Duodenal mucosa (tissue), 2 donors: ENCODE results near the gene HSD17B1.
"Not testable (repeated sequence)": the region's sequence is repeated elsewhere in the genome, so short reads cannot be mapped to it uniquely, and the experiment has no call there.

Experiments used
- H3K27ac ChIP-seq: one replicate; pipeline ENCODE4 v1.7.0; 2013; ENCODE audit warnings: low read depth, low read length
- H3K27me3 ChIP-seq, 2 donors: one replicate each; pipeline ENCODE4 v1.7.0; 2013; ENCODE audit warnings: low read length in 2 of 2, control low read depth in 1 of 2; ENCODE audit not compliant: insufficient read depth in 2 of 2, control insufficient read depth in 1 of 2
- H3K36me3 ChIP-seq, 2 donors: one replicate each; pipeline ENCODE4 v1.7.0; 2013; ENCODE audit warnings: low read length in 2 of 2, control low read depth in 1 of 2; ENCODE audit not compliant: insufficient read depth in 2 of 2, control insufficient read depth in 1 of 2
- H3K4me1 ChIP-seq, 2 donors: one replicate each; pipeline ENCODE4 v1.7.0; 2013; ENCODE audit warnings: low read length in 2 of 2, control low read depth in 1 of 2; ENCODE audit not compliant: insufficient read depth in 2 of 2, control insufficient read depth in 1 of 2
- H3K4me3 ChIP-seq, 2 donors: one replicate each; pipeline ENCODE4 v1.7.0; 2013; ENCODE audit warnings: low read length in 2 of 2, low read depth in 1 of 2
- H3K9ac ChIP-seq, 2 donors: one replicate each; pipeline ENCODE4 v1.7.0; 2013; ENCODE audit warnings: low read length in 2 of 2, low read depth in 1 of 2
- H3K9me3 ChIP-seq, 2 donors: one replicate each; pipeline ENCODE4 v1.7.0; 2013; ENCODE audit warnings: low read length in 2 of 2, control low read depth in 1 of 2; ENCODE audit not compliant: control insufficient read depth in 1 of 2

The HSD17B1 gene, protein sequence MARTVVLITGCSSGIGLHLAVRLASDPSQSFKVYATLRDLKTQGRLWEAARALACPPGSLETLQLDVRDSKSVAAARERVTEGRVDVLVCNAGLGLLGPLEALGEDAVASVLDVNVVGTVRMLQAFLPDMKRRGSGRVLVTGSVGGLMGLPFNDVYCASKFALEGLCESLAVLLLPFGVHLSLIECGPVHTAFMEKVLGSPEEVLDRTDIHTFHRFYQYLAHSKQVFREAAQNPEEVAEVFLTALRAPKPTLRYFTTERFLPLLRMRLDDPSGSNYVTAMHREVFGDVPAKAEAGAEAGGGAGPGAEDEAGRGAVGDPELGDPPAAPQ

DNA sequence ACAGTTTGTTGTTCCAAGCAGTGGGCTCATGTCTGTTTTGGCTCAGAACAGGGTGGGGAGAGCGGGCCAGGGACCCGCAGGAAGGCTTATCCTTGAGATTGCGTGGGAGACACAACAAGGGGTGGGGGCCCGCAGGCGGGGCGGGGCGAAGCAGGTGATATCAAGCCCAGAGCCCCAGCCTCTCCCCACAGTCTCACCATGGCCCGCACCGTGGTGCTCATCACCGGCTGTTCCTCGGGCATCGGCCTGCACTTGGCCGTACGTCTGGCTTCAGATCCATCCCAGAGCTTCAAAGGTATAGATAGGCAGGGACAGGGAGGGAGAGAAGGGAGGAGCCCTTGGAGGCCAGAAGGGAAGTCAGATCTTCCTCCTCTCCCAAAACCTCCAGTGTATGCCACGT is at the start of gene HSD17B1:
Gene HSD17B1, plus strand, starts transcription at position 188 of the 400 bp plus-strand sequence. Its CDS starts 11 bp downstream, at position 199.
- peaks cover 14 to 26% of the 10 kb centered on the region in 2 donors for H3K4me1 ChIP-seq
- H3K4me3 ChIP-seq, result peak within 1 kb of the TSS; percentile 84 to 95
- H3K27me3 ChIP-seq, H3K27ac ChIP-seq, H3K36me3 ChIP-seq, H3K9me3 ChIP-seq: not testable (repeated sequence)
- H3K9ac ChIP-seq, result peak within 1 kb of the TSS in 1 of 2 donors; percentile 90

DNA sequence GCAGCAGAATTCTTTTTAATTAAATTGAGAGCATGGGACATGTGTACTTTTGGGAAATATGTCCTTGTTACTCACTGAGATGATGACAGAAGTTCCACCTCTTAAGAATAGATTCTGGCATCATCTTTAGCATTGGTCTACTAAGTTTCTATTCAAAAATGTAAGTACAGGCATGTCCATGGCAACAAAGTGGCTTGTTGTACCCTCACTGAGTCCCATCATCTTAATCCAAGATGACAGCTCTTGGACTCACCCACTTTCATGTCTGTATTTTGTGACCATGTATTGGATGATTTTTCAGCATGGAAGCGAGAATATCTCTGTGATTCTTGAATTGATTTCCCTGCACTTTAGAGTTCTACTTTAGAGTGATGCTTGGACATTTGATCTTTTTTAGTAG is 49.8 kb upstream of the HSD17B1 start:
- Histone ChIP-seq H3K27me3 (no peaks in the 10 kb centered on the region), H3K27ac (no peak overlapping the region), H3K4me3 (no peak overlapping the region), H3K36me3 (peaks cover 42 to 71% of the 10 kb centered on the region in 2 donors), H3K9me3 (no peaks in the 10 kb centered on the region), H3K9ac (no peak overlapping the region), H3K4me1 (no peaks in the 10 kb centered on the region)

DNA sequence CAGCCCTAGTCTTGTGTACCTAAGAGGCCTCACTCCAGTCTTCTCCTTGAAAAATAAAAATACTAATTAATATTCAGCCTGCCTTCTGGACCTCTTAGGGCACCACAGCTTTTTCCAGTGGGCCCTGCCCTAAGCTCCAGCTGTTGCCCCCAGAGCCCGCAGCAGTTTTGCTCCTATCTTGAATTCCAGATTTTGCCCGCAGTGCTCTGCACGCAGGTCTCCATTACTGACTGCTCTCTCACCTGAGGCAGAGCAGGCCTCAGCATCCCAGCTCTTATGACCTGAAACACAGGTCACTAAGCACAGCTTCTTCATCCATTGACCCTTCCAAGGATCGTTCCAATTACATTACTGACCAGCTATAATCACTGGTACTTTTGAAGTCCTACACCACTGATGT is 45.1 kb upstream of the HSD17B1 start:
- Histone ChIP-seq H3K27me3 (no peaks in the 10 kb centered on the region), H3K4me3 (no peak overlapping the region), H3K9me3 (no peaks in the 10 kb centered on the region), H3K9ac (no peak overlapping the region), H3K4me1 (peaks cover 0 to 5% of the 10 kb centered on the region in 2 donors), H3K36me3 (peaks cover 44 to 71% of the 10 kb centered on the region in 2 donors), H3K27ac (no peak overlapping the region)

DNA sequence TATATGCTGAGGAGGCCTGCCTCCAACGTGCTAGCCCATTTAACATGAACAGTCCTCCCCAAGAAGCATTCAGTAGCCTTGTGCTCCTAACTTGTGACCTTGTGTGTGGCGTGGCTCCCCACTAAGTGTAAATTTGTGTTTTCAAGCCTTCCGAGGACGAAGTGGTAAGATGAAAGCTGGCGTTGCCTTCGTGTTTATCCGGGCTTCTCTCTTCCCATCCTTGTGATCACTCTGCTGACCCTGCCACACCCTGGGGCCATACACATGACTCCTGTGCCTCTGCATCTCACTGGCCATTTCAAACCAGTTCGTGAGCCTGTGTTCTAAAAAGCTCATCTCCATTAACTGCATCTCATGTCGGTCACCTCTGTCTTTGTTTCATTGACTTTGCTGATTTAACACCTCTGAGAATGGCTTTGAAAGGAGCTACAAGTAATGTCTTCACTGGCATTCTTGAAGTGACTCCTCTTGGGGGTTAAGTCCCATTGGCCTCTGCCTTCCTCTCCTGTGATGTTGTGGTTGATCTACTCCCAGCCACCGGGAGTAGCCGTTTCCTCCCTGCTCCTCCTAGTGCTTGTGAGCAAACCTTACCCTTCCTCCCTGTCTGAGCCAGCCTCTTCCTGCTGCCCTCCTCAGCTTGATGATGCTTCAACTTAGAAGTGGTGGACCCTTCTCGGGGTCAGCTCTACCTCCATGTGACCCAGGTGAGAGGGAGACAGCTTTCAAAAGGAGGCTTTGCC is 44.1 kb upstream of the HSD17B1 start:
- Histone ChIP-seq H3K4me1 (peaks cover 4 to 6% of the 10 kb centered on the region in 2 donors), H3K9me3 (no peaks in the 10 kb centered on the region), H3K4me3 (no peak overlapping the region), H3K36me3 (peaks cover 44 to 64% of the 10 kb centered on the region in 2 donors), H3K27me3 (no peaks in the 10 kb centered on the region), H3K27ac (no peak overlapping the region), H3K9ac (no peak overlapping the region)

DNA sequence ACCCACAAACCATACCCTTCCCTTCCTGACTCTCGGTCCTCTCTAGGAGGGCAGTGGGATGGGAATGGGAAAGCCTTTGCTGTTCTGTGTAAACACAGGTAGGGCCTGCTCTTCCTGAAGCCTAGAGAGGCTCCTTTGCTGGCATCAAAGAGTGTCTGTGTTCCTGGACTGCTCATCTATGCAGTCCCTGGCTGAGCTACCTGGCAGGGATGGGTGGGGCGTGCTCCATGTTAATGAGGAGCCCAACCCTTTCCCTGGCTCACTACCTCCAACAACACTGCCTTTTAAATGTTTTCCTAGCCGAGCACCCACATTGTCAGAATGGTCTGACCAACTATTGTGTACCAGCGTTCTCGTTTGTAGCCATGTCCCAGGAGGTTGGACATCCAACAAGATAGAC is 43.3 kb upstream of the HSD17B1 start:
- Histone ChIP-seq H3K4me1 (peaks cover 5 to 6% of the 10 kb centered on the region in 2 donors), H3K9me3 (no peaks in the 10 kb centered on the region), H3K4me3 (no peak overlapping the region), H3K9ac (no peak overlapping the region), H3K27me3 (no peaks in the 10 kb centered on the region), H3K36me3 (peaks cover 44 to 64% of the 10 kb centered on the region in 2 donors), H3K27ac (no peak overlapping the region)

DNA sequence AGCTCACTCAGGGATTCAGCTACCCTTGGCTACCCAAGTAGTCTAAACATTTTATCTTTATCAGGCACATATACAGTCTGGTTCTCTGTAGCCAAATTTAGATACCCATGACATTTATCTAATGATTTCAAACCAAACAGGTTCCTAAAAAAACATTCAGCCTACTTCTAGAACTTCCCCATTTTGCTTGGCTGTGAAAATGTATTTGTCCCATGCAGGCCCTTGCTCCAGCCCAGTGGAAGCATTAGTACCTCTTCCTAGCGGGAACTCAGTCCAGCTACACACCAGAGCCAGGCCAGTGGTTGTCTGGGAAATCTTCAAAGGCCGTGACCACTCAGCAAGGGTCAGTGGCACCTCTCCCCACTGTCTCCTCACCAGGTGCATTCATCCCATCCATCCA is 42.9 kb upstream of the HSD17B1 start:
- H3K4me1 ChIP-seq, result peaks cover 5 to 6% of the 10 kb centered on the region in 2 donors
- H3K9ac ChIP-seq, result no peak overlapping the region
- no peak overlapping the region for H3K4me3 ChIP-seq
- no peak overlapping the region for H3K27ac ChIP-seq
- no peaks in the 10 kb centered on the region for H3K27me3 ChIP-seq
- peaks cover 46 to 64% of the 10 kb centered on the region in 2 donors for H3K36me3 ChIP-seq
- H3K9me3 ChIP-seq, result no peaks in the 10 kb centered on the region

DNA sequence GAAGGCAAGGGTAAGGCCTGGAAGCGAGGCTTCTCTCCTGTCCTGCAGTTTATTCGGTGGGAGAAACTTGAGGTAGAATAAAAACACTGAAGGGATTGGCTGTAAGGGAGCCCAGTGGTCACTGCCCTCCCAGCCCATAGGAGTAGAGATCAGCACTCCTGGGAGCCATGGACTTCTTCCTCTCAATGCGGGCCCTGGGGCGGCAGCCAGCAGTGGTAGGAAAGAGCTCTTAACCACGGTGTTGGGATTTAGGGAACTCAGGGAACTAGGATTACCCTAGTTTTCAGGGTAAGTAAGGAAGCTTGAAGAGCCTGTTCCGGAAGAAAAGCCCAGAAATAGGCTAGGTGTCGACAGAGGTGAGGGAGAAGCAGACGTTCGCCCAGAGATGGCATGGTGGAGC is 40.5 kb upstream of the HSD17B1 start:
- H3K27me3 ChIP-seq, result no peaks in the 10 kb centered on the region
- peaks cover 6 to 9% of the 10 kb centered on the region in 2 donors for H3K4me1 ChIP-seq
- H3K9me3 ChIP-seq, result no peaks in the 10 kb centered on the region
- H3K36me3 ChIP-seq, result peaks cover 36 to 52% of the 10 kb centered on the region in 2 donors
- no peak overlapping the region for H3K9ac ChIP-seq
- H3K4me3 ChIP-seq, result no peak overlapping the region
- peak overlapping the region; percentile 71 for H3K27ac ChIP-seq

DNA sequence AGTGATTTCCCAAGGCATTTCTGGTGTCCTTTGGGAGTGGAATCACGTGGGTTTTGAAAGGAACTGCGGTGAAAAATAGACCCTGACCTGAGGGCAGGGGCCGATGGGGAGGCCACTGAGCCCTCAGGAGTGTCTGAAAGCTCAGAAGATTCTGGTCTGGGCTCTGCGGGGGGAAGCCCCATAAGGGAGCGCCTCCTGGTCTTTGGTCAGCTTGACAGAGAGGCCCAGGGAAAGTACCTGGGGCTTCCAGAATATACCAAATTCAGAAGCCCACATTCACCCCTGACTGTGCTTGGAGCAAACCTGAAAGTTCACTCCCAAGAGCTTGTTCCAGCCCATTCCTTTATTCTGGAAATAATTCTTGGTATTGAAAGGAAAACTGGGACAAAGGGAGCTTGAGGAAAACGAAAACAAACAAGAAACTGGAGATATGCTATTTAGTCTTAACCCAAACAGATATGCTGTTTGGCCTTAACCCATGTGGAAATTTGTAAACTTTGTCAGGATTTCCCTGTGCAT is 39.9 kb upstream of the HSD17B1 start:
- Histone ChIP-seq H3K4me3 (no peak overlapping the region), H3K36me3 (peaks cover 33 to 46% of the 10 kb centered on the region in 2 donors), H3K27ac (peak overlapping the region; percentile 71), H3K9me3 (no peaks in the 10 kb centered on the region), H3K4me1 (peaks cover 9 to 14% of the 10 kb centered on the region in 2 donors), H3K9ac (no peak overlapping the region), H3K27me3 (no peaks in the 10 kb centered on the region)

DNA sequence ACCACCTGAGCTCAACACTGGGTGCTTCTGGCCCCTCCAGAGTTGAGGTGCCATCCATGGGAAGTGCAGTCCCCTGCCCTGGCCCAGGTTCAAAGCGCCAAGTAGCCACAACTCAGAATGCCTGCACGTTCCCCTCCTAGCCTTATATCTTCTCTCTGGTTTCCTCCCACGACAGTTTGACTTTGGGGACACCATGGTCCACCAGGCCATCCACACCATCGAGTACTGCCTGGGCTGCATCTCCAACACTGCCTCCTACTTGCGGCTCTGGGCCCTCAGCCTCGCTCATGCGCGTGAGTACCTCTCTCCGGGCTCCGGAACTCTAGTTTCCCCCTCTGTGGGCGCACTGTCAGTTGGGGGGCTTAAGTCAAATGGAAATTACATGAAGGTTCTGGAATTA is 39.0 kb upstream of the HSD17B1 start:
- Histone ChIP-seq H3K9ac (no peak overlapping the region), H3K27me3 (no peaks in the 10 kb centered on the region), H3K36me3 (peaks cover 24 to 37% of the 10 kb centered on the region in 2 donors), H3K9me3 (no peaks in the 10 kb centered on the region), H3K4me1 (peaks cover 18 to 23% of the 10 kb centered on the region in 2 donors), H3K27ac (no peak overlapping the region), H3K4me3 (no peak overlapping the region)

DNA sequence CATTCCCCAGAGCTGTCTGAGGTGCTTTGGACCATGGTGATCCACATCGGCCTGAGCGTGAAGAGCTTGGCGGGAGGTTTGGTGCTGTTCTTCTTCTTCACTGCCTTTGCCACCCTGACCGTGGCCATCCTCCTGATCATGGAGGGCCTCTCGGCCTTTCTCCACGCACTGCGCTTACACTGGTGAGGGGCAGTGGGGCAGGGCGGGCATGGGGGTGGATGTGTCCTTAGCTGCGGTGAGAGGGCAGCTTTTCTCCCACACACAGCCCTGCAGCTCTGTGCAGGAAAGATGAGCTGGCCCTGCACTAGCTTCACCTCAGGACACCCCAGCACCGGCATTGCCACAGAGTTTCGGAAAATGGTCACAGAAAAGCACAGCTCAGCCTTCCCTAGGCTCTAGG is 38.4 kb upstream of the HSD17B1 start:
- Histone ChIP-seq H3K9ac (no peak overlapping the region), H3K4me1 (peaks cover 24 to 28% of the 10 kb centered on the region in 2 donors), H3K27me3 (no peaks in the 10 kb centered on the region), H3K36me3 (peaks cover 18 to 31% of the 10 kb centered on the region in 2 donors), H3K27ac (no peak overlapping the region), H3K9me3 (no peaks in the 10 kb centered on the region), H3K4me3 (no peak overlapping the region)
